ENCODE measurements around the gene MAP4K5.

DNA sequence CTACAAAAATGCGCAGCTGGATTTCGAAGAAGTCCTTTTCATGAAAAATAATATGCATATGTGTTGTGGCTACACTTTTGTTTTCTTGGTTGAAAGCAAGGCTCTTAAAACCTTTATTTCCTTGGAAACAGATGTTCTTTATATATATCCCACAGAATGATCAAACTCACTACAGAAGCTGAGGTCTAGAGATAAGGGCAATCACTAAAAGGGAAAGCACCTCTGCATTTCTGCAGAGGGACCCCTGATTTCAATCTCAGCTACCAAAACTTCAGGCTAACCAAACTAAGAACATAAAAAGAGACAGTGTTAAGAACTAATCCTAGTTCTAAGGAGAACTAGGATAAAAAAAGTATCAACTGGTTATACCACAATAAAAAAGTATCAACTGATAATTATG is 70.3 kb downstream of the MAP4K5 start:
- TF ChIP-seq, protein P1, sequence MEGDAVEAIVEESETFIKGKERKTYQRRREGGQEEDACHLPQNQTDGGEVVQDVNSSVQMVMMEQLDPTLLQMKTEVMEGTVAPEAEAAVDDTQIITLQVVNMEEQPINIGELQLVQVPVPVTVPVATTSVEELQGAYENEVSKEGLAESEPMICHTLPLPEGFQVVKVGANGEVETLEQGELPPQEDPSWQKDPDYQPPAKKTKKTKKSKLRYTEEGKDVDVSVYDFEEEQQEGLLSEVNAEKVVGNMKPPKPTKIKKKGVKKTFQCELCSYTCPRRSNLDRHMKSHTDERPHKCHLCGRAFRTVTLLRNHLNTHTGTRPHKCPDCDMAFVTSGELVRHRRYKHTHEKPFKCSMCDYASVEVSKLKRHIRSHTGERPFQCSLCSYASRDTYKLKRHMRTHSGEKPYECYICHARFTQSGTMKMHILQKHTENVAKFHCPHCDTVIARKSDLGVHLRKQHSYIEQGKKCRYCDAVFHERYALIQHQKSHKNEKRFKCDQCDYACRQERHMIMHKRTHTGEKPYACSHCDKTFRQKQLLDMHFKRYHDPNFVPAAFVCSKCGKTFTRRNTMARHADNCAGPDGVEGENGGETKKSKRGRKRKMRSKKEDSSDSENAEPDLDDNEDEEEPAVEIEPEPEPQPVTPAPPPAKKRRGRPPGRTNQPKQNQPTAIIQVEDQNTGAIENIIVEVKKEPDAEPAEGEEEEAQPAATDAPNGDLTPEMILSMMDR (IDR thresholded peaks at IDR 0.05), result no peak
- TF ChIP-seq POLR2A (IDR thresholded peaks at IDR 0.05), result no peak
